ENCODE data around the gene NMU. TPM values are rescaled to one million over a fixed set of nuclear protein-coding genes. Genes with fewer than 3 reads are reported as not detected.
A peak's percentile ranks its signal among the peaks of the same experiment; 100 is the strongest.

Gene NMU
- total and polyA plus RNA-seq, 2 experiments from 2014 or later = 40.2 to 96.3 TPM

DNA sequence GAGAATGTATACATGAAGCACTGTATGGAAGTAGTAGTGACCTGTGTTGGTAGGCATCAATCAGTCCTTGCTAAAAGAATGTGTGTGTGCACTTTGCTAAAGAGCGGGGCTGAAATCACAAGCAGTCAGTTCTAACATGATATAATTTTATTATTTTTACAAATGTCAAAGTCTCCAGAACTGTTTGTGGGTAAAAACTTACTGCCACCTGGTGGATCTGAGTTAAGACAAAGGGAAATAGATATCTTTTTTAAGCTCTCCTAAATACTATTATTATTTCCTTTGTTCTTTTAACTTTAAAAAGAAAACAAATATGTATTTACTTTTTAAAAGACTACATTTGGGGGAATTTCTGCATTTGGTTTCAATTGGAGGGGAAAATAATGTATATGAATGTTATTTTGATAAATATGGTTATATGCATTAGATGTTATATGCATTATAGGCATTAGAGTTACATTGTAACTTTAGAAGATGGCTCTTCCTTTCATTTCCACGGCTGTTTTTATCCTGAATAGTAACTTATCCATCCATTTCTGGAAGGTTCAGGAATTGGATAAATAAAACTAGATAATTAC is 81.6 kb downstream of the NMU start:
- H3K36me3 Mint-ChIP-seq (ENCODE audit: low read depth) = 0 out of 3 replicates have a peak, but pooled peaks cover 3% of the 10 kb centered on the region

GRCh38 chr4:55553441-55554201 is 82.5 kb downstream of the NMU start:
- H3K79me2 ChIP-seq (replicated peaks; ENCODE audit: insufficient read depth) = no peaks in the 10 kb centered on the region
- H3K36me3 Mint-ChIP-seq (ENCODE audit: low read depth) = 0 out of 3 replicates have a peak, but pooled peaks cover 3% of the 10 kb centered on the region
- H3K27me3 Mint-ChIP-seq (ENCODE audit: insufficient read depth, low read depth, poor library complexity) = peaks cover 4% of the 10 kb centered on the region
- H3K27me3 ChIP-seq (ENCODE audit: insufficient read depth) = no peaks in the 10 kb centered on the region
- peak; percentile 66 for DNase-seq (ENCODE audit: low spot score)
- H3K27ac ChIP-seq (ENCODE audit: low read depth) = no peak overlapping the region; the same call in 1 of the 2 replicates
- no peaks in the 10 kb centered on the region for H3K36me3 ChIP-seq (ENCODE audit: insufficient read depth)
- H4K20me1 ChIP-seq (replicated peaks; ENCODE audit: insufficient read depth) = no peaks in the 10 kb centered on the region
- H3K4me3 ChIP-seq = no peak overlapping the region
- no peaks in the 10 kb centered on the region for H3K9me2 ChIP-seq (ENCODE audit: insufficient read depth)
- peak; percentile 92 for ATAC-seq
- peaks cover 22% of the 10 kb centered on the region for H3K4me1 Mint-ChIP-seq
- 0 out of 2 replicates have a peak overlapping the region, but pooled peaks have one; percentile 0 for H2AFZ ChIP-seq
- no peak overlapping the region; the same call in 2 of the 3 replicates for H3K4me3 Mint-ChIP-seq
- H3K4me1 ChIP-seq (ENCODE audit: insufficient read depth) = peaks cover 10% of the 10 kb centered on the region
- H3K4me2 ChIP-seq = peak overlapping the region; percentile 29; the same call in 1 of the 2 replicates
- H3F3A ChIP-seq (replicated peaks; ENCODE audit: low read depth) = no peaks in the 10 kb centered on the region
- no peak overlapping the region; the same call in 1 of the 2 replicates for H3K27ac Mint-ChIP-seq
- no peaks in the 10 kb centered on the region; the same call in 2 of the 3 replicates for H3K9me3 Mint-ChIP-seq
- TF ChIP-seq REST (IDR thresholded peaks at IDR 0.05; ENCODE audit: unreplicated experiment) = no peak
- no peak for TF ChIP-seq POLR2AphosphoS5 (IDR thresholded peaks at IDR 0.05; ENCODE audit: low read depth)

More for the DNA sequence above, 81.6 kb downstream of the NMU start:
- Histone ChIP-seq H3K79me2 (replicated peaks; ENCODE audit: insufficient read depth) (no peaks in the 10 kb centered on the region), H3K4me2 (no peak overlapping the region; the same call in 1 of the 2 replicates), H2AFZ (no peak overlapping the region), H3K27me3 (ENCODE audit: insufficient read depth) (no peaks in the 10 kb centered on the region), H3K4me3 (no peak overlapping the region), H4K20me1 (replicated peaks; ENCODE audit: insufficient read depth) (no peaks in the 10 kb centered on the region), H3F3A (replicated peaks; ENCODE audit: low read depth) (no peaks in the 10 kb centered on the region), H3K9me2 (ENCODE audit: insufficient read depth) (no peaks in the 10 kb centered on the region), H3K36me3 (ENCODE audit: insufficient read depth) (no peaks in the 10 kb centered on the region), H3K4me1 (ENCODE audit: insufficient read depth) (peaks cover 7% of the 10 kb centered on the region), H3K27ac (ENCODE audit: low read depth) (no peak overlapping the region)
- Mint-ChIP-seq H3K4me1 (peaks cover 14% of the 10 kb centered on the region), H3K27ac (no peak overlapping the region), H3K27me3 (ENCODE audit: insufficient read depth, low read depth, poor library complexity) (no peaks in the 10 kb centered on the region), H3K4me3 (no peak overlapping the region), H3K9me3 (no peaks in the 10 kb centered on the region; the same call in 2 of the 3 replicates)
- no peak; the same call in 2 of the 3 replicates for ATAC-seq
- TF ChIP-seq EZH2phosphoT487 (IDR thresholded peaks at IDR 0.05; ENCODE audit: unreplicated experiment) (no peak), JUNB (IDR thresholded peaks at IDR 0.05; ENCODE audit: unreplicated experiment) (no peak), ZNF114 (CRISPR knock-in tag; IDR thresholded peaks at IDR 0.05) (no peak), CTCF (conservative IDR thresholded peaks at IDR 0.05; ENCODE audit: low read depth in 2 of 2) (peak in 1 of 2 experiments; percentile 62; a peak in 3 of 4 replicates)
- TF ChIP-seq, protein P1, sequence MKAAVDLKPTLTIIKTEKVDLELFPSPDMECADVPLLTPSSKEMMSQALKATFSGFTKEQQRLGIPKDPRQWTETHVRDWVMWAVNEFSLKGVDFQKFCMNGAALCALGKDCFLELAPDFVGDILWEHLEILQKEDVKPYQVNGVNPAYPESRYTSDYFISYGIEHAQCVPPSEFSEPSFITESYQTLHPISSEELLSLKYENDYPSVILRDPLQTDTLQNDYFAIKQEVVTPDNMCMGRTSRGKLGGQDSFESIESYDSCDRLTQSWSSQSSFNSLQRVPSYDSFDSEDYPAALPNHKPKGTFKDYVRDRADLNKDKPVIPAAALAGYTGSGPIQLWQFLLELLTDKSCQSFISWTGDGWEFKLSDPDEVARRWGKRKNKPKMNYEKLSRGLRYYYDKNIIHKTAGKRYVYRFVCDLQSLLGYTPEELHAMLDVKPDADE (IDR thresholded peaks at IDR 0.05) = no peak
- DNase-seq (ENCODE audit: low spot score) = no peak

Data from GM23338 (cell line).